GM21423 (cell line): ENCODE data around the gene SORCS2.

Experiments
- ATAC-seq: cut with Tn5 transposase; IDR thresholded peaks from one replicate; pipeline ENCODE4 v1.9.1; 2021; ENCODE audit warnings: mild to moderate bottlenecking, moderate library complexity; ENCODE audit not compliant: unreplicated experiment

SORCS2 gene

DNA sequence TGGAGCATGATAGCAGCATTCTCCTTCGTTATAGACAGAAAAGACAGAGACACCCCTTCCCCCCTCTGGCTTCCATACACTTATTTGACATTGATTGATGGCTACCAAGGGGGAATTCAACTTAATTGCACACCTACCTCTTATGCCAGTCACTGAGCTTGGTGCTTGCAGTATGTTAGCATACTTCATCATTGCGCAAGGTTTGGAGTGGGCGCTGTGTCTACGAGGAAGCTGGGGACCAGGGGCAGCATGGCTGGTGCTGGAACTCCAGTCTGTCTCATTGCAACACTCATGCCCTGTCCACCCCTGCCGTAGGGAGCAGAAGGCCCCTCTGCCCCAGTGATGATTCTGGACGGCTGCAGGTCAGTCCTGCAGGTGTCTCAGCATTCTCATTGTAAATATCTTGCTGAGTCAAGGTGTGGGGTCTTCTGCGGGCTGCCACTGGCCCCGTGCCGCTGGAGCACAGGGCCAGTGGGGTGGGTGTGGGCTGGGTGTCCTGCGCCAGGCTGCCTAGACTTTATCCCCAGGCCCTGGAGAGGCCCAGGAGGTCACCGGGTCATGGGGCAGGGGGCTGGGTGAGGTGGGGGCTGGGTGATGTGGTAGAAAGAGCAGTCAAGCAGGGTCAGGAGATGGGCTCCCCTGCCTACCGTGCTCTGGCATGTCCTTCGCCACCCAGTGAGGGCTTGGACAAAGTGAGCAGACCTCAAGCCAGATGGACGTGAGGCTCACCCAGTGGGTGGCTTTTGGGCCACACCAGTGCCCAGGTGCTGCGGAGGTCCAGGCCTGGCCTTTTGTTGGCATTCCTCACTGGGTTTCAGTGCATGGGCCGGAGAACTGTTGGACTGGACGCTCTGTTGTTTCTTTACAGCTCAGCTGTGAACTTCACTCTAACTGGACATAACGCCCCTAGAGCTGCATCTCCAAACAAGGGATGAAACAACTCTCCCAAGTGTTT, 156.9 kb downstream of the SORCS2 start:
- ATAC-seq = no peak

DNA sequence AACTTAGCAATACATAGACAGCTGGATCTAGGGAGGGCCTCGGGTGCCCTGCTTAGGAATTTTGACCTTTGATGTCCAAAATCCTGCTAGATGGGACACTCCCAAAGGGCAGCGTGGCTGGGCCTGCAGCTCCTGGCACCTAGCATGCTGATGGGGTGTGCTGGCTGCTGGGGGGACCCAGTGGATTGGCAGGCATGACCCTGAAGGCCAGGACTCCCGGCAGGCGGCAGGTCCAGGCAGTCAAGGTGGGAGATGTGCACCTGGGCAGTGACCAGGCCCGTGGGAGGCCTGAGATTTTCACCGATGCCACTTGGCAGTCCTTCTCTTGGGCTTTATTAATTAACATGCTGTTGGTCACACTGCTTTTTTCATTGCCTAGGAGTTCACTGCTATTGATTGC, 158.1 kb downstream of the SORCS2 start:
- no peak for ATAC-seq

DNA sequence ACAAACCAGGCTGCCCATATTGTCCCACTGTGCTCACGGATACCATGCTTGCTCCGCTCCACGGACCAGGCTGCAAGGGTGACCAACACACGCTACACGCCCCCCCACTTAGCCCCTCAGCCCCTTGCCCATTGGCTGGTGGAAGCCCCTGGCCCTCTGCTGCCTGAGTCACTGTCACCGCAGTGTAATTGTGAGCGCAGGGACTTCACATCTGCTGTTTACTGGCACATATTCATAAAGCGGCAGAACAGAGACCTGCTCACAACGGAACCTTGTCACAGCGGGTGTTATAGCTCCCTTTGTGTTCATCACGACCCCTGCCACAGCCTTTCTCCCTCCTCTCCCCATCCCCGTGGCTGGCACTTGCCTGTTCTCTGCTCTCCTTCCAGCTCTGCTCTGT, 158.7 kb downstream of the SORCS2 start:
- ATAC-seq = no peak

GRCh38 chr4:7352486-7352885, 160.1 kb downstream of the SORCS2 start:
- ATAC-seq = no peak

GRCh38 chr4:7353046-7353790, 160.9 kb downstream of the SORCS2 start:
- ATAC-seq = no peak

DNA sequence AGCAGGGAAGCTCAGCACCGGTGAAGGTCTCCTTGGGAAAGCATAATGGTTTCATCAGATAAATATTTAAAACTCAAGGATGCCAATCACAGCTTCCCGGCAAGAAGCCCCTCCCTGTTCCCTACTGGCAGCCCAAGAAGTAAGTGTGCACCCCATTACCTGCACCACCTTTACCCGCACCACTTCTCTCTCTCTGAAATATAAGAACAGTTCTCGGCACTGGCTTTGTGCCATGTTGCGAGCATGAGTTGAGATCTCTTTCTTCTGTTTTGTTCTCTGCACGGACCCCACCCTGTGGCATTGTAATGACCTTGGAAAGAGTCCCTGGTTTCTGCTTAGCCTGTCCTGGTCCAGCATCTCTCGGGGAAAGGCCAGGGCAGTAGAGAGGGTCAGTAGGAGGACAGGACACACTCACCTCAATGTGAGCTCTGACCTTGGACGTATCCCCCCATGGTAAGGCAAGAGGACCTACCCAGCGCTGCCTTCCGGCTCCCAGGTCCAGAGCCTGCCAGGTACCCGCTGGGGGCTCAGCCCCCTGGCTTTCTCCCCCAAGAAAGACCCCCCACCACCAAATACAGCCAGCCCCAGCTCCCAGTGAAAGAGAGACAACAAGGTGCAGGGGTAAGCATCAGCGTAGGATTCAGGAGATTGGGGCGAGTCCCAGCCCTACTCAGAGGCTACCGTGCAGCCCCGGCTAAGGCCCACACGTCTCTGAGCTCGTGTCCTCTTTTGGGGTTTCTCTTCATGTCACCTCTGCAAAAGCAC, 161.7 kb downstream of the SORCS2 start:
- no peak for ATAC-seq

DNA sequence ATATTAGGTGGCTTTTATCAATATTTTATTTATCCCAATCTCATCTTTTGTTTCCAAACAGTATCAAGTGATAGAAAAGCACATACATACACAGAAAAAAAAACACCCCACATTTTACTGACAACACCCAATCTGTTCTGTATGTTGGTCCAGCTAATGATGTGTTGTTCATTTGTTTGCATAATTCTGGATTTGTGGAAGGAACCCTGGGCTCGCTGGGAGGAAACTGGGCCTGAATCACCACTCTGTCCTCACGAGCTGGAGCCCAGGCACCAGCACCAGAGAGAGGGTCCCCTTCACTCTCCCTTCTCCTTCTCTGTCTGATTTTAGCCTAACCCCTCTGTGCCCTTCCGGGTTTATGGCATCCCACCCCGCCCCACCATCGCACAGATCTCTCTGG, 162.6 kb downstream of the SORCS2 start:
- no peak for ATAC-seq

- ATAC-seq = no peak
These were observed 163.5 kb downstream of the SORCS2 start for GRCh38 chr4:7355795-7356194.

DNA sequence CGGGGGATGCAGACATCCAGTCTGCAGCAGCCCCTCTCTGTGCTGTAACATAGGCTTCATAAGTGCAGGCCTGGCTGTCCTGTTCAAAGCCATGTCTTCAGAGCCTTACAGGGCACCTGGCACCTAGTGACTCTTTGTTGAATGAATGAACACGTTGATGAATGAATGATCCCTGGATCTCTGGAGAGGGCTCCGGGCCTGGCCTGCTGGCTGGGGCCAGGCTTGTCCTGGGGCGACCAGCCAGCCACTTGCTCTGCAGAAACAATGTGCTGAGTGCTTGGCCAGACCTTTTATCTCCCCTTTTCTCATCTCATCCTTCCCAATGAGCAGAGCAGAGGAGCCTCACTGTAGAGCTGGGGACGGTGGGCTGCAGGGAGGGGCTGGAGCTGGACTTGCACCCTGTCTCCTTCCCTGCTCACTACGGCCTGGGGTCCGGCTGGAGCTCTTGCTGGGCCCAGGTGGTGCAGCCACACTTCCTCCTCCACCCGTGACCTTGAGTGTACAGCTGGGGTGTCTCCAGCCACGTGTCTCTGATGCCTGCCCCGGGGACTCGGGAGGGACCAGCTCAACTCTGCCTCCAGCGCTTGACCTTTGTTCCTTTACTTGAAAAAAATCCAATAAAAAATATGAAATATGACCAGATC, 164.5 kb downstream of the SORCS2 start:
- no peak for ATAC-seq

DNA sequence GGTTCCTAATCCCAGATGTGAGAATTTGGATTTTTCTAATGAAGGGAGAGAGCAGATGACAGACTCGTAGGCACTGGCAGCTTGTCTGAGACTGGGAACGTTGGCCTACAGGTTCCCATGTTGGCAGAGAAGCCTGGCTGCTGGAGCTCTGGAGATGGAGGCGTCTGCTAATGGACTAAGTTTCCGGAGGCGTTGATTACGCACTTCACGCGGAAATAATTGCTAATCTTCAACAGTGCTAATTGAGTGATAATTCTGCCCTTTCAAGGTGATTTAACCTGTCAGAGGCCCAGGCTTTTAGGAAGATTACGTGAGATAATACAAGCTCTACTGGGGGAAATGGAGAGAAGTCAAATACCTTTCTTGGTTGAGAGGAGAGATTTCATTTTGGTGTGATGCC, 165.0 kb downstream of the SORCS2 start:
- ATAC-seq = no peak

- ATAC-seq = no peak
These were observed 165.9 kb downstream of the SORCS2 start for GRCh38 chr4:7358100-7358735.

DNA sequence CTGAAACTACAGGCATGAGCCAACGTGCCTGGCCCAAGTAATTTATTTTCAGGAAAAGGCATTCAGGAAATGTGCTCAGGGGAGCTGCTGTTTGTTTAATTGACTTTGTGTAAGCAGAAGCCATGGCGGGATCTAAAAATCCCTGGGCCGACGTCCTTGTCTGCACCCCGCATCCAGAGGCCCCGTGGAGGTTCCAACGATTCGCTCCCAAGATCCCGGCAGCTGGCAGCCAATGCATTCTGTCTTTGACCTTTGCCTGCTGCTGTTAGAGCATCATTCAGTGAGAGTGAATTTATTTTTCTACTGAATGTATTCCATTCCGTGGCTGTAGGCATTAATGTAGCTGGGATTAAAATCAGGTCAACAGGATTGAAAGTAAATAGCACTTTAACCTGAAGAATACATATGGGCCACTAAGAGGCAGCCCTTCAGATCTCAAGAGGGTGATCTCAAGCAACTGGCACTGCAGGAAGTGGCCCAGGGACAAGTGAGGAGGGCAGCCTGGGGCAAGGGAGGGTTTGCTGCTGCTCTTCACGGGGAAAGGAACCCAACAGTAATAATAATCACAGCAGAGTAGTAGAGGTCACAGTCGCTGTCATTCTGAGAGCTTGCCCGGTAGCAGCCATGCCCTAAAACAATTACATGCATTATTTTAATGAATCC, 167.2 kb downstream of the SORCS2 start:
- no peak for ATAC-seq

DNA sequence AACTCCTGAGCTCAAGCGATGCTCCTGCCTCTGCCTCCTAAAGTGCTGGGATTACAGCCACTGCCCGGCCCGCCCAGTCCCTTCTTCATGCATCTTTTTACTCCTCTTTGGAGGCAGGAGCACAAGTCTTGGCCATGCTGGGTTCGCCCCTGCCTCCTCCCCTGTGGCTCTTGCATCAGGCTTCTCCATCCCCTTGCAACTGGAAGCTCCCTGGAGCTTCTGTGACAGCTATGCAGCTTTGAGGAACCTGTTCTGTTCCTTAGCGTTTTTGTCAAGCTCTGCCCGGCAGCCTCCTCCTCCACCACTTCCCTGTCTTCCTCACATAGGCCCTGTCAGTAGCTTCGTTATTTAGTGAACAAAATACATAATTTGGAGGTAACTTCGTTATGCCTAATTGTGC, 168.5 kb downstream of the SORCS2 start:
- ATAC-seq = no peak

DNA sequence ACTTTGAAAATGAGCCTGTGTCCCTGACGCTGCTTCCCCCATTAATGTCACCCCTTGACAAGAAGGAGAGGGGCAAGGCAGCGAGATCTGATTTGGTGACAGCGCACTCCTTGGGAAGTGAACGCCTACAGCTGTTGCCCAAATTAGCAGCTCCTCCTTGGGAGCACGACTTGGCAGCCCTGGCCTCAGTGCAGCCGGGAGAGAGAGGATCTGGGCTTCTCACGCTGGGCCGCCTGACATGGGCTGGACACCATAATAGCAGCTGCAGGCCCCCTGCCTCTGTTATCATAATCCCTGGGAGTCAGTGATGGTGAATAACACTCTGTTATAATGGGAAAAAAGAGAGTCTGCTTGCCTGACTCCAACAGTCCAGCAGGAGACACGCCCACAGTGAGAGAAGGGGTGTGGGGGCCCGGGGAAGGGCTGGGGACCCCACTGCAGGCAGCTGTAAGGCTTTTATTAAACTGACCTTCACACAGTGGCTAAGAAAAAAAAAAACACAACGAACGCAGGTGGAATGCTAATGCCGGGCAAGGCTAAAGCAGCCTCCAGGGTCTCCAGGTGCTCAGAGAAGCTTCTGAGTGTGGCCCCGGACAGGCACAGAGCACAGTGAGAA, 169.1 kb downstream of the SORCS2 start:
- ATAC-seq = no peak

- ATAC-seq = no peak
These were observed 170.0 kb downstream of the SORCS2 start for GRCh38 chr4:7362341-7362740.

- ATAC-seq = no peak
These were observed 170.6 kb downstream of the SORCS2 start for GRCh38 chr4:7362862-7363430.

- ATAC-seq = no peak
These were observed 172.6 kb downstream of the SORCS2 start for GRCh38 chr4:7364979-7365378.

GRCh38 chr4:7365462-7366179, 173.3 kb downstream of the SORCS2 start:
- no peak for ATAC-seq
